Measurements from ENCODE around the gene KBTBD8.

KBTBD8 gene, protein sequence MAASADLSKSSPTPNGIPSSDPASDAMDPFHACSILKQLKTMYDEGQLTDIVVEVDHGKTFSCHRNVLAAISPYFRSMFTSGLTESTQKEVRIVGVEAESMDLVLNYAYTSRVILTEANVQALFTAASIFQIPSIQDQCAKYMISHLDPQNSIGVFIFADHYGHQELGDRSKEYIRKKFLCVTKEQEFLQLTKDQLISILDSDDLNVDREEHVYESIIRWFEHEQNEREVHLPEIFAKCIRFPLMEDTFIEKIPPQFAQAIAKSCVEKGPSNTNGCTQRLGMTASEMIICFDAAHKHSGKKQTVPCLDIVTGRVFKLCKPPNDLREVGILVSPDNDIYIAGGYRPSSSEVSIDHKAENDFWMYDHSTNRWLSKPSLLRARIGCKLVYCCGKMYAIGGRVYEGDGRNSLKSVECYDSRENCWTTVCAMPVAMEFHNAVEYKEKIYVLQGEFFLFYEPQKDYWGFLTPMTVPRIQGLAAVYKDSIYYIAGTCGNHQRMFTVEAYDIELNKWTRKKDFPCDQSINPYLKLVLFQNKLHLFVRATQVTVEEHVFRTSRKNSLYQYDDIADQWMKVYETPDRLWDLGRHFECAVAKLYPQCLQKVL

DNA sequence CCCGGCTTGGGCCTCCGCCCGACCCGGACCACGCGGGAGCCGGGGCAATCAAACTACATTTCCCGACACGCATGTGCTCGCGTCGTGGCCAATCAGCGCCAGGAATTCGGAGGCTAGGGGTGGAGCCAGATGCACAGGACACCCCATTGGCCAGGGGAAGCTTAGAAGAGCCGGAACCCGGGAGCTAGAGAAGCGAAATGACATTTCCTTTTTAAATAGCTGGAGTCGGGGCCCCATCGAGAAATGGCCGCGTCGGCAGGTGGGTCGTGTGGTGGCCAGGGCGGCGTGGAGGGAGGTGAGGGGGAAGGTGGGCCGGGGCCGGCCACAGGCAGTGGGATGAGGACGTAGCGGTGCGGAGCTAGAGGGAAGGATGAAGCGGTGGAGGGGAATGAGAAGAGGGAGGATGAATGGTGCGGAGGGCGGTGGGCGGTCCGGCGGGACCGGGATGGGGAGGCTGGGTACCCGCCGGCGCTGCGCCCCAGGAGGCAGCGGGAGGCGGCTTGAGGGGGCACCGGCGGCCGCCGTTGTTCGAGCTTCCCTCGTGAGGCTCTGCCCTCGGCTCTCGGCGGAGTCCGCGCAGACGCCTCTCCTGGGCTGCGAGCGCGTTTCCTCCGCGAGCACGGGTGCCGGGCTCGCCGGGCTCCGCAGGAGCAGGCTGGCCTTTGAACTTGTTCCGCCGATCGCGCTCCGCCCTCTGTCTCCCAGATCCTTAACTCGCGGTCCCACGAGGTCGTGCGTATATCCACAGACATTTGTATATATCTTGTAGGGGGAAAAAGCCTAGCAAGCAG lies at the start of gene KBTBD8:
Gene KBTBD8, plus strand, starts transcription at position 195 of the 791 bp plus-strand sequence. Its CDS starts 49 bp downstream, at position 244.
- peak; percentile 97 for DNase-seq

DNA sequence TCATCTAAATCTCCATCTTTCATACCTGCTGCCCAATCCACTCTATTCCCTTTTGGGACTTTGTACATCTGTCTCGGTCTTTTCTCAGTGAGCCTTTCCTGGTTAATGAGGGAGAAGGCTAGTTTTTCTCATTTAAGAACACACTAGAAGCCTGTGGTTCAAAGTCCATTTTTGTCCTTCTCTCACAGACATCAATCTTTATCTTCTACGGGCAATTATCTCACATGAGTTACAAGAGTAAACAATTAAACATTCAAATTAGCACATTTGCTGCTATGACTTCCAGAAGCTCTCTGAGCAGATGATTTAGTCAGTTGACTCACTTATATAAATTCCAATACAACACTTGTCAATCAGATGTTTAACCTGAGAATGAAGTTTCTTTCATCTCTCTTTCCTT lies 49.3 kb upstream of the KBTBD8 start:
- no peak for DNase-seq

DNA sequence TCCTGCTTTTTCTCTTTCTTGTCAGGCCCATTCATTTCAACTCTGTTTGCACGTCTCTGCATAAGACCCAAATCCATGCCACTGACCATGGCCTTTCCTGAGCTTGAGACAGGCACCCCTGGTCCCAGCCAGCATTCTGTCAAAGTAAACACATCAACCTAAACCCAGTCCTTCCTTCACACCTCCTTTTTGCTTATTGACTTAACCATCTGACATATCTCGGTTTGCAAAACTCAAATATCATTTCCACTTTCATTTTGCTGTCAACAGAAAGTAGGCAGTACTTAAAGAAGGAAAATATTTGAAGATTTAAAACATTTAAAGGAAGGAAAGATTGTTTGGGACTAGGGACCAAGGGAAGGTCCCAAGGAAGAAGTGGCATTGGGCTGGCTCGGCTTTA lies 48.2 kb upstream of the KBTBD8 start:
- DNase-seq, result no peak

DNA sequence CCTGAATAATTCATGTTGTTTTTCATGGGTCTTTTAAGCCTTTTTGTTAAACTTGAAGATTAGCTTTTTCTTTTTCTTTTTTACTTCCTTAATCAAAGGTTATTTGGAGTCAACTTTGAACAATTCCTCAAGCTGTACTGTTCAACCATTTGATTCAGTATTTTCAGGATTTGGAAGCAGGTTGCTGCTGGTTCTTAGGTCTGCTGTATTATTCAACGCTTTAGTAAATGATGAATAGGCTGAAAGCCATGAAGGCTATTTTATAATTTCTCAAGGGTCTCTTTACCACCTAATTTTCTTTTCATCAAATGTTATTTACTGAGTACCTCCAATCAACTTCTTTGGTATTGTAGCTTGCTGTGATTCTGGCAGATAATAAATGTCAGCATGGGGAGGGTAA lies 45.8 kb upstream of the KBTBD8 start:
- DNase-seq, result no peak

DNA sequence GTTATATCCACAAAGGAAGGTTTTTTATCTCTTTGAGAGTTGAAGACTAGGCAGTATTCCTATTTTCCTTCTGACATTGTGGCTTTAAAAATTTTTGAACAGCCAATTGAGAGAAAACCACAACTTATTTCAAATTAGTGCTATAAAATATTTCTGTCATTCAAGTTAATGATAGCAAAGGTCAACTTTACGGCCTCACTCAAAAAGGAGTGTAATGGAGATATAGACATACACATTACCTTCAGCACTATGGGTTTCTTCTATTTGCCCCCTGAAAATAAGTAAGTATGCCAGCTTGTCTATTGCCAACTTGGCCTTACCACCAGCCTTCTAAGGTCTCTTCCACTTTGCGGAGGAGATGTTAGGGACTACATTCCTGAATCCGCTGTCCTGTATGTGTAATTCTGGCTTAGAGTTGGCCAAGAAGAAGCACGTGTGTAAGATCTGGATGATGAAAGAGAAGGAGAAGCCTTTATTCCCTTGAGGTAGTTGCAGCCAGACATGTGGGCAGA lies 44.1 kb upstream of the KBTBD8 start:
- DNase-seq, result no peak

DNA sequence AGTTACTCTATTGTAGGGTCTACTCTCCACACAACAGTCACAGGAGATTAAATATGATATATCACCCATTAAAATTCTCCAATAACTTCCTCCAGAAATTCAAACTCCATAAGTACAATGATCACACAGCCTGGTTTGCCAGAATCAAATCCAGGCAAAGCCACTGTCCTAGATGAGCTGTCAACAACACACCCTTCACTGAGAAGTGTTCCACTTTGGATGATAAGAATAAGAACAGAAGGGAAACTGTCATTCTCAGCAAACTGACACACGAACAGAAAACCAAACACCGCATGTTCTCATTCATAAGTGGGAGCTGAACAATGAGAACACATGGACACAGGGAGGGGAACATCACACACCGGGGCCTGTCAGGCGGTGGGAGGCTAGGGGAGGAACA lies 41.4 kb upstream of the KBTBD8 start:
- no peak for DNase-seq

DNA sequence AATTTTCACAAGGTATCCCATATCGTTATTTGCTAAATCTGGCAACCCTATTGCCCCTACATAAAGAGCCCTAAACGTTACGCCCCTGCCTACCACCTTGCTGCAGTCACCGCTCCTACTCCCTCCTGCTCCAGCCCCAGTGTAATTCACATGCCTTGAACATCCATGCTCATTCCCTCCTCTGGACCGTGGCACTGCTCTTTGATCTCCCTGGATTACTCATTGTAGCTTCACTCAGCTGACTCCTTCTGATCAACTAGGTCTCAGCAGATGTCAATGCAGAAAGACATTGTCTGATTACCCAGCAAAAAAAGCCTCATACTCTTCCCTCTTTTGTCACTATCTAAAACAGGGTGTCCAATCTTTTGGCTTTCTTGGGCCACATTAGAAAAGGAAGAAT lies 40.7 kb upstream of the KBTBD8 start:
- no peak for DNase-seq

DNA sequence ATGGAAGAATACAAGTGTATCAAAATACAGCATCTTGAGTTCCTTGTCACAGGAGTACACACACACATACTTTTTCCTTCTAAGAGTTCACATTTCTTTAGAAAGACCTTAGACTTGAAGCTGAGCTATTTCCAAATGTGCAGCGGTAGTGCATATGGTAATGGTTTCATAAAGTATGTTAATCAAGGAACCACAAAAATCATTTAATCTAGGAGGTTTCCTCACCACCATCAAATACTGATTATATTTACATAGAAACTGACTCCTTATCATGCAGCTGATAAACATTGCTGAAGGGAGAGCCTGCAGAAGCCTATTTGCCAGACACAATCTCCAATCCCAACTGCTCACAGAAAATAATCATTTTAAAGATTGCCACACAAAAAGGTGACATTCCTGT lies 40.0 kb upstream of the KBTBD8 start:
- no peak for DNase-seq

DNA sequence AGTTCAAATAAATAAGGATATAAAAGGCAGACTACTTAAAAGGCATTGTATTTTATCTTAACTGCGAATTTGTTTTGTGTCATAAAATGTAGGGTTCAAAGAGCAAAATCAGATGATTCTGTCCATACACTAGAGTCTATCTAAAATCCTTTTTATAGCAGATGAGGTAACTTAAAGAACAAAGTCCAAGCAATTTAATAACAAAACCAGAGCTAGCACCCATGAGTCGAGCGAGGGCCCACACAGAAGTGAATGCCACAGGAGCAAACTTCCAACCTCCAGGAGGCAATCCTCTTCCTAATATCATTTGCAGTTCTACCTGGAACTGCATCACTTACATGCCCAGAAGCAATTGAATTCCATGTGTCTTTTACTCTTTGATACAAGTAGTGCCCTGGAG lies 35.4 kb upstream of the KBTBD8 start:
- DNase-seq, result no peak

DNA sequence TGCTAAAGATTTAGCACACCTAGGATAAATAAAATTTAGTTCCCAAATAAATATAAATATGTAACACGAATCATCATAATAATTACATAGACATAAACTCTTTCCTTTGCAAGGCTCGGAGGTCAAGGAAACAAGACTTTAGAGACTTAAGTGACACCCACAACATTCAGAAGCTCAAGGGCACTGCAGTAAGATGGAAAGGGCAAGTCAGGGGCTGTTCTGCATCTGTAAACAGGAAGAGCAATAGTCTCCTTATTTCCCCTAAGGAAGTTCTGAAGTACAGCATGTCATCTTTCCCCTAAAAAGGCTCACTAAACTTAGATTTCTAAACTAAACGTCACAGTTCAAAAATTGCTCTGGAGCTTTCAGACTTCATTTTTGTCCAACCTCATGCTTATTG lies 26.9 kb upstream of the KBTBD8 start:
- no peak for DNase-seq

DNA sequence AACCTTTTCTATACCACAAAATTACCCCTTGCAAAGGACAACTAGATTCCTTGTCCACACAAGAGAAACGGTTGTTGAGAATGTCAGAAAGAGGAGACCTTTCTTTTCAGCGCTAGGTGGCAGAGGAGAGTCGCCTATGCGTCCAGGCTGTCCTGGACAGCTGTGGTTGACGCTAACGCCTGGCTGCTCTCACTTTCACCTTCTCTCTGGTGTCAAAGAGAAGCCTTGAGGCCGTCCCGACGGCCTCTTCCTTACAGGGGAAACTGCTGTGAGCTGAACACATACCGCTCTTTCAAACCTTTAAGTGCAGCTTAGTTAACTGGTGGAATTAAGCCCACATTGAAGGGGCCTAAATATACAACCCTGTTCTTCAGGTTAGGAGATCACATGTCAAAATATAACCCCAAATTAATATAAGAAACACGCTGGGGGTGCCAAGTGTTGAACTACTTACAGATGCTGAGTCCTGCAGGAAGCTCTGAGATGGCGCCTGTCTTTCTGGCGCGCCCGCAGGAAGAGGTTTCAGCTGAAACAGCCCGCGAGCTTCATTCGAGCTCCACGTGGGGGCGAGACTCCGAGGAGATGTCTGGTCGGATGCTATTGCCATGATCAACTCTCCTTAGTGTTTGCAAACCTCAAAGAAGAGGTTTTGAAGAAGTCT lies 26.1 kb upstream of the KBTBD8 start:
- DNase-seq, result peak; percentile 18

DNA sequence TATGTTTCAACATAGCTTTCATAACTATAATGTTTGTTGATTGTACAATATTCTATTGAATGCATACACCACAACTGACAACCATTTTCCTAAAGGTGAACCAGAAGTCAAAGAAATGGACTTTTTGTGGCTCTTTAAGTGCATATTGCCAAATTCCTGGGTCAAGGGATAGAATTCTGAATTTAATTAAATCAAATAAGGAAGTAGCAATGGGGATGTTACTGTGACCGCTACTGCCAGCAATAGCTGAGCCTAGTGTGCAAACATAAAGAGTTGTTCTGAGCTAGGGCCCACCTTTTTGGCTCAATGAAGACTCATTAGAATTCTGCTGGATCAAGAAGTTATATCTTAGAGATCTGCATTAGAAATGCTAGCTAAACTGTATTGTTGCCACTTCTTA lies 17.3 kb upstream of the KBTBD8 start:
- DNase-seq, result no peak

DNA sequence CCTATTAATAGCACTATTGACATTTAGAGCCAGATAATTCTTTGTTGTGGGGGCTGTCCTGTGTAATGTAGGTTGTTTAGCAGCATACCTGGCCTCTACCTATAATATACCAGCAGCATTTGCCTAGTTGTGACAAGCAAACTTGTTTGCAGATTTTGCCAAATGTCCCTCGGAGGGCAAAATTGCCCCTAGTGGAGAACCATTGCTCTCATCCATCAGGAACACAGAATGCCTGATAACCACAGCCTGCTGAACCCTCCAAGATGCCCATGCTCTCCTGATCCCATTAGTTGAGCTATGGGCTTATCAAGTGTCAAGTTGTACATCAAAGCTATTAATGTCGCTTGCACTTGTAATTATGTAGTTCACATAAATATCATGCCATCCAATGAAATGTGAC lies 15.0 kb upstream of the KBTBD8 start:
- no peak for DNase-seq

DNA sequence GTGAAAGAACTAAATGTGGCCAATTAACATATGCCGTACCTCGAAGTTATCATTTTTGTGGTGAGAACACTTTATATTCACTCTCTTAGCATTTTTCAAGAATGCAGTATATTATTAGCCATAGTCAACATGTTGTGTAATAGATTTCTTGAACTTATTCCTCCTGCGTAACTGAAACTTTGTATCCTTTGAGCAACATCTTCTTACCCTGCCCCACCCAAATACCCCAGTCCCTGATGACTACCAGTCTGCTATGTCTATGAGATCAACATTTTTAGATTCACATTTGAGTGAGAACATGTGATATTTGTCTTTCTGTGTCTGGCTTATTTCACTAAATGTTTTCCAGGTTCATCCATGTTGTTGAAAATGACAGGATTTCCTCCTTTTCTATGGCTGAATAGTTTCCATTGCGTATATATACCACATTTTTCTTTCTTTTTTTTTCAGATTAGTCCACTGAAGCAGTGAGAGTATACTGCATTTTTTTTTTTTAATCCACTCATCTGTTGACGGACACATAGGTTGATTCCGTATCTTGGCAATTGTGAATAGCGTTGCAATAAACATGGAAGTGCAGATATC lies 12.7 kb upstream of the KBTBD8 start:
- DNase-seq, result no peak

DNA sequence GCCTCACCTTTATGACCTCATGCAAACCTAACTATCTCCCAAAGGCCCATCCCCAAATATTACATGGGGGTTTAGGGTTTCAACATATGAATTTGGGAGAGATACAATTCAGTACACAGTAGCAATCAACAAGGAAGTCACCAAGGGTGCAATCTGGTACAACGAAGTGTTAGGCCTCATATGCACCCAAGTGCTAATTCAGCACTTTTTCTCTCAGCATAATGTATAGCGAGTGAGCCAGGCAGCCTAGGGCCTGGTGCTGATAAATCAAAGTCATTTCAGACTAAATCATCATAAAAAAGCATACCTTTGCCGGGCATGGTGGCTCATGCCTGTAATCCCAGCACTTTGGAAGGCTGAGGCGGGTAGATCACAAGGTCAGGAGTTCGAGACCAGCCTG lies 11.7 kb upstream of the KBTBD8 start:
- no peak for DNase-seq

DNA sequence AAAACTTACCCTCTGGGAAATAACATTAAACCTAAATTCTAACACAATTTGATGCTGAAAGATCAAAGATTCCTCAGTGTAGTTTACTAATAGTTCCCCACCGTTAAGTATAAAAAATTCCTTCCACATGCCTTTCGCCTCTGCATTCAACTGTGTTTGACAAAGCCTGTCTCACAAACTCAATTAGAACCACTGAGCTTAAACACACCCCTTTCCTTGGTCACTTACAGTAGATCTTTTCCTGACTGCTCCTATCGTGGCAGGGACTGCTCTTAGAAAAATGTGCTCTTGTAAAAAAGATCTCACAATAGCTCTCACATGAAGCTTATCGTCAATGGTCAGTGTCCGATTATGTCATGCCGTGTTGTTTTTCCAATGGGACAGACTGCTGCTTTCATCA lies 8.9 kb upstream of the KBTBD8 start:
- no peak for DNase-seq

DNA sequence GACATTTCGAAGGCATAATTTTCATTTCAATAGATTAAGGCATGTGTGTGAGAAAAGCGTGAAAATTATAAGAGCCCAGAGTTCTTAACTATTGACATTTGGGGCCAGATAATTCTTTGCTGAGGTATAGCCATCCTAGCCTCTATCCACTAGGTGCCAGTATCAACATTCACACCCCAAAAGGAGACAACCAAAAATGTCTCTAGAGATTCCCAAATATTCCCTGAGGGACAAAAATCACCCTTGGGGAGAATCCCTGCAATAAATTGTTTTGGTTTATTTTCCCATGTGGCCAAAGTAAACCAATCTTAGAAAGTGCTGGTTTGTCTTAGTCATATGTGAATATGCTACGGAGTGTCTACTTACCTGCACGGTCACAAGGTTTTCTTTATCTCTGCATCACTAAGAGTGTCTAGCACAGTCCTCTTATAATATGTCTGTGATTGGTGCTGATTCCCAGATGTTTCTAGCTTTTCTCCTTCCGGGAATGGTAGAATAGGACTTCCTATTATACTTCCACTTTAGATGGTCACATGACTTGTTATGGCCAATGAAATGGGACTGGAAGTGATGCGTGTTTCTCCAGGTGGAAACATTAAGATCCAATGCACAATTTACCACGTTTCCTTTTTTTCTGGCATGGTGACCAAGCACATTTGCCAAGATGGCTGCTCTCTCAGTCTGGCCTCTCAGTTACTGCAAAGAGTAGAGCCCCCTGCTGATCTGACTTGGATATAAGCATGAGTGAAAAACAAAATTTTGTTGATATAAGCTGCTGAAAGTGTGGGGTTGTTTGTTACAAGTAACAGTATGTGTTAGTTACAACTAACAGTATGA lies 8.0 kb upstream of the KBTBD8 start:
- DNase-seq, result no peak

DNA sequence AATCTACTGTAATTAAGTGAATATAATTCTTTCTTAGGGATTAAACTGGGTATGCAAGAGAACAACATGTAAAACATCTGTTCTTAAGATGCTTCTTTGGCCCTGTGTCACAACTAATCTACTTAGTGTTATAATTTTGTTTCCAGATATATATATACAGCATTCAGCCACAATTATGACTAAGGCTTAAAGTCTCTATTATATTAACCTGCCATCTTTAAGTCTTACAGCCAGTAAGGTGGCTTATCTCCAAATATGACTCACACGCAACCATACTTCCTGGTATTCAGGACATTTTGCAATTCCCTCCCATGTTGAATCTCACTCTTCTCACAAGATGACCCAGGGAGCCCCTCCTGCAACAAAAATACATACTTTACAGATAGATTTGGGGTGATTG lies 6.6 kb upstream of the KBTBD8 start:
- DNase-seq, result no peak

DNA sequence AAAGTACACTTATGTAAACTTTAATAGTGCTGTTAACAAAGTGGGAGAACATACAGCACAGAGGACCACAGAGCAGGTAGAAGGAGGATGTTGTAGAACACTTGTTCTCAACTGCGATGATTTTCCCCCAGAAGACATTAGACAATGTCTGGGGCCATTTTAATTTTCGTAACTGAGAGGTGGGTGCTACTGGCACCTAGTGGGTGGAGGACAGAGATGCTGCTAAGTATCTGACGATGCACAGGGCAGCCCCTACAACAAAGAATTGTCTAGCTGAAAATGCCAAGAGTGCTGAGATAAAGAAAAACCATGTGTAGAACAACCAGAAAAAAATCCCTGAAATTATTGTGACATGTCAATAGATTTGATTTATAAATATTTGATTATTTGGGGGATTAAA lies 5.0 kb upstream of the KBTBD8 start:
- no peak for DNase-seq

DNA sequence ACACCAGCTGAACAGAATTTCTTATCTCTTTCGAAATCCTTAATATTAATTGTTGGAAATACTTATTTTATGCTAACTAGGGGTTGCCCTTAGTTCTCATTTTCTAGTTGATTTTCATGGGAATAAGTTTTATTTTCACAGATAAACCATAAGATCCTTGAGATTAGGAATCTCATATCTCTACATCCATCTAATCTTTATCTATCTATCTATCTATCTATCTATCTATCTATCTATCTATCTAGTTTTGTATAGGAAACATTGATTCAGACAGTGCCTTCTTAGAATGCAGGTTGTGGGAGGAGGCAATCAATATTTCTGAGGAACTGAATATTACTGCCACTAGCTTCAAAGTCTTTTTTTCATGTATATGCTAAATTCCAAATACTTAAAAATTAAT lies 3.5 kb upstream of the KBTBD8 start:
- no peak for DNase-seq

DNA sequence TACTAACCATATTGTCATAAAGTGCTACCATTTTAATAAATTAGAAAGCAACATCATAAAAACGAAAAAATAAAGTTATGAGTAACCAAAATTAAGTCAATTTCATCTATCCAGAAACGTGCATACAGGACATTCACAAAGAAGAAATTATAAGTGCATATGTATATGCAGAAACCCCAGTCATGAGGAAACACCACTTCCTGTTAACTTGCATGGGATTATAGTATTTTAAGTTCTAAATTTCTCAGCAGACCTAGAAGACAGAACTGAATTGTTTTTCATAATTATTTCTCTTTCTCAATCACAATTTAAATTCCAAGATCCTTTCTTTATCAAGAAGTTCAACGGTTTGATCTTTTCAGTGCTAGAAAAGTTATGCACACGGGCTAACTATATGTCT lies 1.4 kb upstream of the KBTBD8 start:
- no peak for DNase-seq

DNA sequence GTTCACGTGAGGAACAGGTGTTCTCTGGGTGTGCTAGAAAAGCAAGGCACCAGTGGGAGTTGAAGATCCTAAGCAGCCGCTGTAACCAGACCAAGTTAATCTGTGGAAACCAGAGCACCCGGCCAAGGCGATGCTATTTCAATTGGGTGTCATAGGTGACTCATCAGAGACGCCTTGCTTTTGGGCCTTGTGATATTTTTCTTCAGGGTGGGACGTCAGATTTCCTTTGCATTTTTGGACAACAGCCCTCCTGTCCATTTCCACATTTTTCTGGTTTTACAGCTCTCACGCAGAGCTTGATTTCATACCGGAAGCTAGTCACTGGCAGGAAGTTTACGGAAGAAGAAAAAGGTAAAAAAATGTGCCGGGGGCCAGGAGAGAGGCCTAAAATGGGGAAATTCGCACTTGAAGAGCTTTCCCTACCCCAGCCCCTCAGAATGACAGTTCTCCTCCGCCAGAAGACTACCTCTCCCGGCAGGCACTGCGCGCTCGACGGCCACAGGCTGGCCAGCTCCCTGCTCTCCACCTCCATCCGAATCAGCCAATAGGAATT lies 471 bp upstream of the KBTBD8 start:
- no peak for DNase-seq
